Superior temporal gyrus (tissue), 1 donor: ENCODE results near the gene RNF128.
A peak's percentile ranks its signal among the peaks of the same experiment; 100 is the strongest.

Experiments used
- DNase-seq: peaks from one replicate; pipeline ENCODE4 v3.0.0-alpha.2; 2016; ENCODE audit errors: extremely low spot score

Gene RNF128

GRCh38 chrX:106726485-106727437, at the start of gene RNF128:
Gene RNF128, plus strand, starts transcription at chrX:106726701. Its CDS starts 213 bp downstream, at chrX:106726914.
- DNase-seq, result no peak

- DNase-seq, result no peak
These were observed 45.8 kb upstream of the RNF128 start for GRCh38 chrX:106680716-106681115.

GRCh38 chrX:106684207-106684606, 42.3 kb upstream of the RNF128 start:
- no peak for DNase-seq

GRCh38 chrX:106692425-106693065, 34.0 kb upstream of the RNF128 start:
- DNase-seq, result no peak

- DNase-seq, result no peak
These were observed 30.0 kb upstream of the RNF128 start for GRCh38 chrX:106696502-106696901.

- no peak for DNase-seq
These were observed 27.8 kb upstream of the RNF128 start for GRCh38 chrX:106698693-106699092.

GRCh38 chrX:106702636-106703035, 23.9 kb upstream of the RNF128 start:
- DNase-seq, result no peak

GRCh38 chrX:106706466-106706865, 20.0 kb upstream of the RNF128 start:
- no peak for DNase-seq

GRCh38 chrX:106707771-106708454, 18.6 kb upstream of the RNF128 start:
- peak; percentile 13 for DNase-seq

- no peak for DNase-seq
These were observed 15.7 kb upstream of the RNF128 start for GRCh38 chrX:106710771-106711170.

GRCh38 chrX:106711375-106711774, 15.1 kb upstream of the RNF128 start:
- no peak for DNase-seq

GRCh38 chrX:106716004-106716403, 10.5 kb upstream of the RNF128 start:
- no peak for DNase-seq

GRCh38 chrX:106716463-106716862, 10.0 kb upstream of the RNF128 start:
- no peak for DNase-seq

GRCh38 chrX:106718709-106719108, 7.8 kb upstream of the RNF128 start:
- DNase-seq, result no peak

- DNase-seq, result peak; percentile 24
These were observed 570 bp upstream of the RNF128 start for GRCh38 chrX:106725931-106726330.

GRCh38 chrX:106728337-106728736, 1.8 kb downstream of the RNF128 start:
- peak; percentile 8 for DNase-seq

GRCh38 chrX:106730401-106730800, 3.9 kb downstream of the RNF128 start:
- DNase-seq, result peak; percentile 12

GRCh38 chrX:106731590-106731989, 5.1 kb downstream of the RNF128 start:
- DNase-seq, result no peak

GRCh38 chrX:106734827-106735226, 8.3 kb downstream of the RNF128 start:
- DNase-seq, result no peak

- DNase-seq, result no peak
These were observed 13.8 kb downstream of the RNF128 start for GRCh38 chrX:106740193-106740780.

- no peak for DNase-seq
These were observed 15.7 kb downstream of the RNF128 start for GRCh38 chrX:106742193-106742592.

- no peak for DNase-seq
These were observed 16.3 kb downstream of the RNF128 start for GRCh38 chrX:106742805-106743204.
